ENCODE data around the gene ZNF438.

GRCh38 chr10:30861221-30861620 lies 170.4 kb downstream of the ZNF438 start:
- TF ChIP-seq CTCF (conservative IDR thresholded peaks at IDR 0.05; ENCODE audit: low read depth, low read length) (no peak), EZH2 (IDR thresholded peaks at IDR 0.05; ENCODE audit: borderline replicate concordance, low read depth, low read length, poor library complexity, severe bottlenecking) (no peak)
